Heart left ventricle (tissue), 16 donors: ENCODE measurements around the gene AFDN. TPM values are rescaled to one million over a fixed set of nuclear protein-coding genes. Genes with fewer than 3 reads are reported as not detected.

Experiments
- ATAC-seq, 4 donors: fragments of 200-7000 bp; cut with Tn5 transposase; one replicate each; pipeline ENCODE4 v1.9.1; 2020 to 2022; ENCODE audit warnings: moderate library complexity in 4 of 4, mild to moderate bottlenecking in 3 of 4, moderate number of reproducible peaks in 1 of 4
- DNase-seq, 5 donors: peaks; one replicate each; pipeline ENCODE4 v3.0.0-alpha.2; 2020
- H3K27ac ChIP-seq, 12 donors: fragments of 200-600 bp; sonication (generic) in 4 of 12; one replicate each; pipeline versions ENCODE4 v1.5.0 to v1.8.0; 2016 to 2022; ENCODE audit warnings: mild to moderate bottlenecking in 2 of 12
- H3K27me3 ChIP-seq, 9 donors: fragments of 200-600 bp; sonication (generic) in 2 of 9; one replicate each; pipeline versions ENCODE4 v1.5.1 to v1.8.0; 2016 to 2022; ENCODE audit warnings: mild to moderate bottlenecking in 3 of 9
- H3K36me3 ChIP-seq, 9 donors: fragments of 200-600 bp; sonication (generic) in 2 of 9; one replicate each; pipeline versions ENCODE4 v1.5.0 to v1.8.0; 2018 to 2022; ENCODE audit warnings: mild to moderate bottlenecking in 2 of 9
- H3K4me1 ChIP-seq, 12 donors: fragments of 200-600 bp; sonication (generic) in 4 of 12; one replicate each; pipeline versions ENCODE4 v1.5.0 to v1.8.0; 2016 to 2022; ENCODE audit warnings: mild to moderate bottlenecking in 3 of 12
- H3K4me3 ChIP-seq, 12 donors: fragments of 200-600 bp; sonication (generic) in 4 of 12; one replicate each; pipeline versions ENCODE4 v1.5.0 to v1.8.0; 2017 to 2022; ENCODE audit warnings: mild to moderate bottlenecking in 9 of 12, moderate library complexity in 4 of 12
- H3K9me3 ChIP-seq, 12 donors: fragments of 200-600 bp; sonication (generic) in 4 of 12; one replicate each; pipeline versions ENCODE4 v1.5.0 to v1.8.0; 2016 to 2022; ENCODE audit warnings: mild to moderate bottlenecking in 1 of 12
- CTCF ChIP-seq, 12 donors: fragments of 200-600 bp; sonication (generic) in 4 of 12; IDR thresholded peaks; one replicate each; pipeline versions ENCODE4 v1.5.0 to v1.8.0; 2018 to 2022; ENCODE audit warnings: antibody characterized with exemption in 12 of 12, mild to moderate bottlenecking in 5 of 12
- POLR2A ChIP-seq, 2 donors: fragments of 450-650 bp; IDR thresholded peaks; one replicate each; pipeline ENCODE4 v1.6.1; 2017; ENCODE audit warnings: antibody characterized with exemption in 2 of 2, mild to moderate bottlenecking in 2 of 2, moderate library complexity in 2 of 2
- WGBS, 4 donors: extraction: QIAGEN DNeasy Blood & Tissue Kit in 2 of 4; methylation state at CpG; one replicate each; pipeline versions ENCODE4 v1.1.5 to v1.1.7; 2013 to 2018; 5-methylcytosine and 5-hydroxymethylcytosine counted together
- intact Hi-C, 10 donors: fragments of 100-400 bp; cut with DNase I; formaldehyde crosslinking; loops; one replicate each; pipeline versions ENCODE4 v1.11.1 to v1.14.2; 2022
- polyA plus RNA-seq, 2 donors: library from polyadenylated mRNA; stranded (reverse); fragments of 200-250 nt; gene quantifications; one replicate each; pipeline ENCODE4 v1.2.3, GENCODE V29; 2013
- total RNA-seq, 9 donors: library from RNA; depleted of rRNA in 2 of 9; stranded (reverse); fragments of >200 nt in 2 of 9; fragmentation: NEBNext Ultra II Directional in 3 of 9; extraction: Animal tissue kit (Norgen Biotek cat#: 25700) in 3 of 9; gene quantifications; one replicate each; pipeline versions ENCODE4 v1.1.0 to v1.2.4, GENCODE V29; 2016 to 2023
- donor health status: ischemic (EF 13 %, LVEDD 7.1; RV severe dilation, severe dysfunction).
- donor health status: healthy with polysubstance abuse.
- donor health status: DM: no; HTN: yes; CAD: no.
- donor health status: DM: no; HTN: no; CAD: no.
- donor health status: ischemic (EF 25% LVEDD 6.9; RV normal size, moderate dysfunction).
- donor health status: ischemic (EF 25% LVEDD 5.7; RV mildly dilated, moderate dysfunction).
- donor health status: healthy.
- donor health status: DM: yes; HTN: yes; CAD: no.
- donor health status: ischemic (EF 35%, LVEDD 5.7; RV mildly dilated, moderate dysfunction).
- donor health status: nonischemic (EF 11% LVEDD 7.7; RV severe dilation, severe dysfunction).
- donor health status: DM: yes; HTN: yes; CAD: no.
- donor health status: PGD.
- donor health status: ischemic (EF 29% LVEDD 5.4; RV normal size, mild dysfunction).
- donor health status: nonischemic (EF 23%, LVEDD 6.1; RV moderate dilation, normal function).

AFDN gene
- total and polyA plus RNA-seq, 11 donors, result 27.6 to 100 (median 50.4) TPM

- Histone ChIP-seq H3K27me3 (no peaks in the 10 kb centered on the region), H3K4me3 (no peak overlapping the region), H3K4me1 (peaks cover 0 to 6% (median 0%) of the 10 kb centered on the region in 12 donors), H3K27ac (peak overlapping the region in 1 of 12 donors; percentile 26), H3K9me3 (no peaks in the 10 kb centered on the region), H3K36me3 (peaks cover 0 to 96% (median 61%) of the 10 kb centered on the region in 9 donors)
- intact Hi-C loops, result no loop called here
- ATAC-seq (peak in 3 of 4 donors; percentile 63 to 84 (median 68)), DNase-seq (no peak)
- TF ChIP-seq POLR2A (IDR thresholded peaks at IDR 0.05) (no peak), CTCF (IDR thresholded peaks at IDR 0.05) (no peak)
- WGBS, 4 donors, result 73 to 96% (median 82%) methylated on average over 7 of the region's 7 CpGs
Measured at GRCh38 chr6:167925026-167925425, 98.3 kb downstream of the AFDN start.

GRCh38 chr6:167927246-167927645 lies 100.5 kb downstream of the AFDN start:
- Histone ChIP-seq H3K27me3 (no peaks in the 10 kb centered on the region), H3K27ac (no peak overlapping the region), H3K4me1 (peaks cover 0 to 6% (median 0%) of the 10 kb centered on the region in 12 donors), H3K4me3 (no peak overlapping the region), H3K9me3 (no peaks in the 10 kb centered on the region), H3K36me3 (peaks cover 0 to 88% (median 56%) of the 10 kb centered on the region in 9 donors)
- TF ChIP-seq CTCF (IDR thresholded peaks at IDR 0.05) (no peak), POLR2A (IDR thresholded peaks at IDR 0.05) (no peak)
- DNase-seq (no peak), ATAC-seq (no peak)
- 92 to 96% (median 94%) methylated on average over 6 of the region's 6 CpGs for WGBS, 4 donors
- intact Hi-C loops, result no loop called here

- intact Hi-C loops, result no loop called here
- H3K27ac ChIP-seq, result no peak overlapping the region
- ATAC-seq (no peak), DNase-seq (no peak)
- 96 to 100% (median 98%) methylated on average over 3 of the region's 3 CpGs for WGBS, 4 donors
- H3K4me3 ChIP-seq, result no peak overlapping the region
- H3K4me1 ChIP-seq, result peaks cover 0 to 13% (median 6%) of the 10 kb centered on the region in 12 donors
- peaks cover 0 to 79% (median 49%) of the 10 kb centered on the region in 9 donors for H3K36me3 ChIP-seq
- TF ChIP-seq CTCF (IDR thresholded peaks at IDR 0.05) (no peak), POLR2A (IDR thresholded peaks at IDR 0.05) (no peak)
- no peaks in the 10 kb centered on the region for H3K9me3 ChIP-seq
- no peaks in the 10 kb centered on the region for H3K27me3 ChIP-seq
Measured at GRCh38 chr6:167928111-167928510, 101.4 kb downstream of the AFDN start.

GRCh38 chr6:167930295-167930694 lies 103.6 kb downstream of the AFDN start:
- Histone ChIP-seq H3K9me3 (no peaks in the 10 kb centered on the region), H3K27me3 (no peaks in the 10 kb centered on the region), H3K4me1 (peaks cover 0 to 27% (median 14%) of the 10 kb centered on the region in 12 donors), H3K36me3 (peaks cover 0 to 58% (median 43%) of the 10 kb centered on the region in 9 donors), H3K27ac (no peak overlapping the region), H3K4me3 (no peak overlapping the region)
- no peak for TF ChIP-seq CTCF (IDR thresholded peaks at IDR 0.05)
- no peak for TF ChIP-seq POLR2A (IDR thresholded peaks at IDR 0.05)
- peak in 3 of 4 donors; percentile 44 to 81 (median 75) for ATAC-seq
- WGBS, 4 donors, result 82 to 91% (median 86%) methylated on average over 3 of the region's 3 CpGs
- no peak for DNase-seq
- intact Hi-C loops, result loop anchor here in 5 of 10 donors (5.0 to 10.0 kb wide), 3 partner anchors 105 to 117 kb away; no protein-coding TSS in a partner anchor
